Left lung (tissue), 10 donors: ENCODE measurements around the gene CAD. TPM values are rescaled to one million over a fixed set of nuclear protein-coding genes. Genes with fewer than 3 reads are reported as not detected.

Experiments used
- ATAC-seq: fragments of 200-7000 bp; cut with Tn5 transposase; one replicate; pipeline ENCODE4 v1.9.1; 2020; ENCODE audit warnings: moderate library complexity
- DNase-seq, 4 donors: peaks; one replicate each; pipeline ENCODE4 v3.0.0-alpha.2; 2013 to 2020
- H3K27ac ChIP-seq, 2 donors: fragments of 200-600 bp; sonication (generic) in 1 of 2; one replicate each; pipeline versions ENCODE4 v1.5.0 to v1.8.0; 2020 to 2021
- H3K27me3 ChIP-seq, 2 donors: fragments of 200-600 bp; sonication (generic) in 1 of 2; one replicate each; pipeline versions ENCODE4 v1.5.0 to v1.8.0; 2020 to 2021
- H3K36me3 ChIP-seq, 2 donors: fragments of 200-600 bp; sonication (generic) in 1 of 2; one replicate each; pipeline versions ENCODE4 v1.5.0 to v1.8.0; 2020 to 2021
- H3K4me1 ChIP-seq, 2 donors: fragments of 200-600 bp; one replicate each; pipeline ENCODE4 v1.8.0; 2021
- H3K4me3 ChIP-seq, 2 donors: fragments of 200-600 bp; sonication (generic) in 1 of 2; one replicate each; pipeline versions ENCODE4 v1.5.0 to v1.8.0; 2020 to 2021; ENCODE audit warnings: mild to moderate bottlenecking in 1 of 2
- H3K9me3 ChIP-seq, 2 donors: fragments of 200-600 bp; sonication (generic) in 1 of 2; one replicate each; pipeline versions ENCODE4 v1.5.0 to v1.8.0; 2020 to 2021
- CTCF ChIP-seq, 2 donors: fragments of 200-600 bp; sonication (generic) in 1 of 2; IDR thresholded peaks; one replicate each; pipeline versions ENCODE4 v1.5.0 to v1.8.0; 2021; ENCODE audit warnings: antibody characterized with exemption in 2 of 2
- intact Hi-C, 2 donors: fragments of 100-400 bp; cut with DNase I; formaldehyde crosslinking; loops; one replicate each; pipeline versions ENCODE4 v1.11.2 to v1.14.2; 2022
- polyA plus RNA-seq, 6 donors: library from polyadenylated mRNA; unstranded; fragments of 120-200 nt; gene quantifications; one replicate each; pipeline ENCODE4 v1.2.1, GENCODE V29; 2013; ENCODE audit not compliant: insufficient read length in 6 of 6
- total RNA-seq, 2 donors: library from RNA; stranded (reverse); fragmentation: NEBNext Ultra II Directional; extraction: Animal tissue kit (Norgen Biotek cat#: 25700); gene quantifications; one replicate each; pipeline ENCODE4 v1.2.1, GENCODE V29; 2021
- donor health status: DM: no; HTN: yes; CAD: no.
- donor health status: DM: no; HTN: no; CAD: no.

CAD gene
- total and polyA plus RNA-seq, 8 donors: 31.1 to 52.8 (median 44.9) TPM

- H3K4me1 ChIP-seq: no peaks in the 10 kb centered on the region
- ATAC-seq (no peak), DNase-seq (no peak)
- H3K27ac ChIP-seq: no peak overlapping the region
- intact Hi-C loops: loop anchor here in 1 of 2 donors (10.0 kb wide), 1 partner anchor 110 kb away; no protein-coding TSS in a partner anchor
- no peak overlapping the region for H3K4me3 ChIP-seq
- no peaks in the 10 kb centered on the region for H3K27me3 ChIP-seq
- peaks cover 0 to 95% of the 10 kb centered on the region in 2 donors for H3K36me3 ChIP-seq
- no peaks in the 10 kb centered on the region for H3K9me3 ChIP-seq
- no peak for TF ChIP-seq CTCF (IDR thresholded peaks at IDR 0.05)
Observed at GRCh38 chr2:27205206-27205605, 12.0 kb upstream of the CAD start.

- Histone ChIP-seq H3K4me3 (no peak overlapping the region), H3K36me3 (peaks cover 0 to 83% of the 10 kb centered on the region in 2 donors), H3K27me3 (no peaks in the 10 kb centered on the region), H3K9me3 (no peaks in the 10 kb centered on the region), H3K4me1 (peaks cover 0 to 6% of the 10 kb centered on the region in 2 donors), H3K27ac (no peak overlapping the region)
- intact Hi-C loops: loop anchor here in 1 of 2 donors (10.0 kb wide), 1 partner anchor 112 kb away; no protein-coding TSS in a partner anchor
- DNase-seq (no peak), ATAC-seq (no peak)
- no peak for TF ChIP-seq CTCF (IDR thresholded peaks at IDR 0.05)
Observed at GRCh38 chr2:27206346-27206745, 10.8 kb upstream of the CAD start.

DNA sequence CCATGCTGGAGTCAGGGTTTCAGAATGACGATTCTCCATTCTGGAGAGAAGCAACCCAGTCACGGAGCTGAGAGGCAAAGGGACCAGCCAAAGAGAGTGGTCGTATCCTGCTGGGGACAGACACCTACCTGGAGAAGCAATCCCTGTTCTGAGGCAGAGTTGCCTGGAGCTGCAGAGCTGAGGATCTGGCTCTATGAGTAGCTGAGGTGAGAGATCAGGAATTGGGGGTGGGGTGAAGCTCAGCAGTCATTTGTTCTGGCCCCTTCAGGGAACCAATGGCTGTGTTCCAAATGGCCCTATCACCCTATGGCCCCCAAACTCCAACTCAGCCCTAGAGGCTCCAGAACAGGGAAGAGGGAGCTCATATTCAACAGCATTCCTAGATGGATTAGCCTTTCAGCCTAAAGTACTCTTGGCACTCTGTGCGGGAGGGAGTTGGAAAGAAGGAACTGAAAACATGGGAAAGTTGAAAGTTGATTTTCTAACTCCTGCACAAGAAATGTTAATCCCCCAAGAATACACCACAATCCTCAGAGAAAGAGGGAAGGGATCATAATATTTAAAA is 8.6 kb upstream of the CAD start:
- H3K4me1 ChIP-seq: peaks cover 0 to 16% of the 10 kb centered on the region in 2 donors
- DNase-seq (no peak), ATAC-seq (no peak)
- intact Hi-C loops: loop anchor here in 1 of 2 donors (10.0 kb wide), 1 partner anchor 114 kb away; no protein-coding TSS in a partner anchor
- no peaks in the 10 kb centered on the region for H3K27me3 ChIP-seq
- TF ChIP-seq CTCF (IDR thresholded peaks at IDR 0.05): no peak
- H3K9me3 ChIP-seq: no peaks in the 10 kb centered on the region
- H3K36me3 ChIP-seq: peaks cover 0 to 63% of the 10 kb centered on the region in 2 donors
- no peak overlapping the region for H3K4me3 ChIP-seq
- H3K27ac ChIP-seq: no peak overlapping the region

DNA sequence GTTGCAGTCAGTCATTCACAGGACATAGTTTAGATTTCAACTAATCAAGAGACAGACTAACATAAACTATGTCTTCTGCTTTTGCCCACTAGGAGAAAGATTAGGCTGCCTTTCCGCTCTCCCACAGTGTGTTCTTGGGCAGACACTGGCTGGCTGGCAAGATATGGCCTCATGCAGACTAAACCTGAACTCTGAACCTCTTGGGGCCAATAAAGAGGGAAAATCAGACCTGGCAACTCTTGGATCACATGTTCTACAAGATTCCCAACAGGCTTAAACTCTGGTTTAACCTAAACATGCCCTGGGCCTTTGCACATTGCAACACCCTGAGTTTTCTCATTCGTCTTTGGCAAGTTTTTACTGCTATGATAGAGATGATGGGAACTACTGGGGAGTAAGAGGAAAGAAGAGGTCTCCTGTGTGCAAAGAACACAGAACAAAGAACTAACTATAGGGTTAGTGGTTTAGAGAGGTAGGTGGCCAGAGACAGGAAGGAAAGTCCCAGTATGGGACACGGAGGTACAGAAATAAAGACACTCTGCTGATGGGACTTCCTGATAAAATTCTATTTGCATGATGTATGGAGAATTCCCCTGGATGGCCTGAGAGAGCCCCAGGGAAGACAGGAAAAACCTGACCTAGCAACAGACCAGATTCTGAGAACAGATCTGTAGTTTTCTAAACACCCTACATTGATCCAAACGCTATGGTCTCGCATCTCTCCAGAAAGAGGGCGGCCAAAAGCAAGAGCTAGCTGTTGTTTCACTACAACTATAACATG is 7.4 kb upstream of the CAD start:
- no peak overlapping the region for H3K27ac ChIP-seq
- no peaks in the 10 kb centered on the region for H3K27me3 ChIP-seq
- ATAC-seq: no peak
- H3K9me3 ChIP-seq: no peaks in the 10 kb centered on the region
- peaks cover 0 to 21% of the 10 kb centered on the region in 2 donors for H3K4me1 ChIP-seq
- no peak for TF ChIP-seq CTCF (IDR thresholded peaks at IDR 0.05)
- peak in 1 of 4 donors; percentile 8 for DNase-seq
- no peak overlapping the region for H3K4me3 ChIP-seq
- intact Hi-C loops: loop anchor here in 1 of 2 donors (10.0 kb wide), 1 partner anchor 115 kb away; no protein-coding TSS in a partner anchor
- H3K36me3 ChIP-seq: peaks cover 0 to 54% of the 10 kb centered on the region in 2 donors
